OCI-LY1 (cell line): ENCODE data around the gene CLEC7A.

Source experiments
- EZH2 ChIP-seq: fragments of 200-600 bp; sonication (generic), shearing (Covaris generic); IDR thresholded peaks from 2 replicates; pipeline ENCODE4 v1.8.0; 2017; ENCODE audit warnings: borderline replicate concordance, mixed run types, mild to moderate bottlenecking, antibody characterized with exemption, low read length, moderate library complexity, mixed read lengths
- TF ChIP-seq, protein P1 (sequence below): fragments of 200-600 bp; sonication (generic), shearing (Covaris generic); IDR thresholded peaks from 2 replicates; pipeline ENCODE4 v1.5.1; 2017; ENCODE audit warnings: mild to moderate bottlenecking, antibody characterized with exemption, low read length, moderate library complexity, mixed read lengths

DNA sequence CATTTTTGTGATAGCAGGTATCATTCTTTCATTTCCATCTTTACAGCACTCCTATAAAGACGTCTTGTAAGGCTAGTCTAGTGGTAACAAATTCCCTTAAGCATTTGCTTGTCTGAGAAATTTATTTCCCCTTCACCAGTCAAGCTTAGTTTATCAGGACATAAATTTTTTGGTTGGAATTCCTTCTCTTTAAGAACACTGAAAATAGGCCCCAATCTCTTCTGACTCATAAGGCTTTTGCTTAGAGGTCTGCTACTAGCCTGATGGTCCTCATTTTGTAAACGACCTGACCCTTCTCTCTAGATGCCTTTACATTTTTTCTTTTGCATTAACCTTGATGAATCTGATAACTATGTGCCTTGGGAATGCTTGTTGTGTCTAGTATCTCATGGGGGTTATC, 21.6 kb upstream of the CLEC7A start:
- TF ChIP-seq, protein P1, sequence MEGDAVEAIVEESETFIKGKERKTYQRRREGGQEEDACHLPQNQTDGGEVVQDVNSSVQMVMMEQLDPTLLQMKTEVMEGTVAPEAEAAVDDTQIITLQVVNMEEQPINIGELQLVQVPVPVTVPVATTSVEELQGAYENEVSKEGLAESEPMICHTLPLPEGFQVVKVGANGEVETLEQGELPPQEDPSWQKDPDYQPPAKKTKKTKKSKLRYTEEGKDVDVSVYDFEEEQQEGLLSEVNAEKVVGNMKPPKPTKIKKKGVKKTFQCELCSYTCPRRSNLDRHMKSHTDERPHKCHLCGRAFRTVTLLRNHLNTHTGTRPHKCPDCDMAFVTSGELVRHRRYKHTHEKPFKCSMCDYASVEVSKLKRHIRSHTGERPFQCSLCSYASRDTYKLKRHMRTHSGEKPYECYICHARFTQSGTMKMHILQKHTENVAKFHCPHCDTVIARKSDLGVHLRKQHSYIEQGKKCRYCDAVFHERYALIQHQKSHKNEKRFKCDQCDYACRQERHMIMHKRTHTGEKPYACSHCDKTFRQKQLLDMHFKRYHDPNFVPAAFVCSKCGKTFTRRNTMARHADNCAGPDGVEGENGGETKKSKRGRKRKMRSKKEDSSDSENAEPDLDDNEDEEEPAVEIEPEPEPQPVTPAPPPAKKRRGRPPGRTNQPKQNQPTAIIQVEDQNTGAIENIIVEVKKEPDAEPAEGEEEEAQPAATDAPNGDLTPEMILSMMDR = no peak
- TF ChIP-seq EZH2 = no peak
